ENCODE data around the gene VILL. TPM values are rescaled to one million over a fixed set of nuclear protein-coding genes. Genes with fewer than 3 reads are reported as not detected.
"Not testable (repeated sequence)": the region's sequence is repeated elsewhere in the genome, so short reads cannot be mapped to it uniquely, and the experiment has no call there.

Gene VILL
- total RNA-seq, 1 donor from 2014 or later = 1.5 TPM

DNA sequence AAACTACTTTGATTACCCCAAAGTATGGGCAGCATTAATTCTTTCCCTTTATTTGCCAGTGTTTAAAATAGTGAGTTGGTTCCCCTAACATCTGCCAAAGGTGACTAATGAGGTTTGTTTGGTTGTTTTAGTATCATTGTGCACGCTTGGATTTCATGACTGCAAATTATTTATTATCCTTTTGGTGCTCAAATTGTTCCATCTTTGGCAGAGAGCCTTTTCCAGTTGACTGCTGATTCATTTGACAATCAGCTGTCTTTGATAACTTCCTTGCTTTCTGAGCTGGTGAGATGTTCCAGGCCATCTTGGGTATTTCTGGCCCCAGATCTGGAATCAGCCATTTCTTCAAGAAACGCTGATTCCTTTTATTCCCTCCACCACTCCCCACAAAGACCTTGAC lies 57.3 kb downstream of the VILL start:
- no peaks in the 10 kb centered on the region for H3K9me3 ChIP-seq (ENCODE audit: insufficient read depth, low read depth, low read length)
- no peak overlapping the region for H3K4me3 ChIP-seq (ENCODE audit: insufficient read depth, low read depth, low read length)
- no peaks in the 10 kb centered on the region for H3K79me2 ChIP-seq (ENCODE audit: insufficient read depth, low read length)
- H3K4me1 ChIP-seq (ENCODE audit: insufficient read depth, low read length) = no peaks in the 10 kb centered on the region
- TF ChIP-seq EZH2 (IDR thresholded peaks at IDR 0.05; ENCODE audit: insufficient read depth, low read length) = no peak
- TF ChIP-seq, protein P1, sequence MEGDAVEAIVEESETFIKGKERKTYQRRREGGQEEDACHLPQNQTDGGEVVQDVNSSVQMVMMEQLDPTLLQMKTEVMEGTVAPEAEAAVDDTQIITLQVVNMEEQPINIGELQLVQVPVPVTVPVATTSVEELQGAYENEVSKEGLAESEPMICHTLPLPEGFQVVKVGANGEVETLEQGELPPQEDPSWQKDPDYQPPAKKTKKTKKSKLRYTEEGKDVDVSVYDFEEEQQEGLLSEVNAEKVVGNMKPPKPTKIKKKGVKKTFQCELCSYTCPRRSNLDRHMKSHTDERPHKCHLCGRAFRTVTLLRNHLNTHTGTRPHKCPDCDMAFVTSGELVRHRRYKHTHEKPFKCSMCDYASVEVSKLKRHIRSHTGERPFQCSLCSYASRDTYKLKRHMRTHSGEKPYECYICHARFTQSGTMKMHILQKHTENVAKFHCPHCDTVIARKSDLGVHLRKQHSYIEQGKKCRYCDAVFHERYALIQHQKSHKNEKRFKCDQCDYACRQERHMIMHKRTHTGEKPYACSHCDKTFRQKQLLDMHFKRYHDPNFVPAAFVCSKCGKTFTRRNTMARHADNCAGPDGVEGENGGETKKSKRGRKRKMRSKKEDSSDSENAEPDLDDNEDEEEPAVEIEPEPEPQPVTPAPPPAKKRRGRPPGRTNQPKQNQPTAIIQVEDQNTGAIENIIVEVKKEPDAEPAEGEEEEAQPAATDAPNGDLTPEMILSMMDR (IDR thresholded peaks at IDR 0.05; ENCODE audit: insufficient read depth, low read depth, low read length) = no peak
- no peak overlapping the region for H3K4me3 Mint-ChIP-seq (ENCODE audit: unreplicated experiment)
- H2AFZ ChIP-seq (ENCODE audit: low read depth, low read length) = no peak overlapping the region
- H3K4me1 Mint-ChIP-seq (ENCODE audit: low read depth, unreplicated experiment) = no peaks in the 10 kb centered on the region
- peaks cover 14% of the 10 kb centered on the region for H3K9me3 Mint-ChIP-seq (ENCODE audit: unreplicated experiment)
- no peaks in the 10 kb centered on the region for H3K36me3 Mint-ChIP-seq (ENCODE audit: low read depth, unreplicated experiment)
- peaks cover 26% of the 10 kb centered on the region for H3K27me3 Mint-ChIP-seq (ENCODE audit: low read depth, unreplicated experiment)
- no peaks in the 10 kb centered on the region for H3K36me3 ChIP-seq (ENCODE audit: insufficient read depth, low read length)
- H3K27me3 ChIP-seq (ENCODE audit: insufficient read depth, low read length) = peaks cover 15% of the 10 kb centered on the region
- H3K27ac Mint-ChIP-seq (ENCODE audit: unreplicated experiment) = no peak overlapping the region
- FAIRE-seq = no peak
- no peak overlapping the region for H3K4me2 ChIP-seq (ENCODE audit: low read length)
- no peak overlapping the region for H3K27ac ChIP-seq (ENCODE audit: low read depth, low read length)
- no peak overlapping the region for H3K9ac ChIP-seq (ENCODE audit: low read length)
- no peaks in the 10 kb centered on the region for H4K20me1 ChIP-seq (ENCODE audit: insufficient read depth, low read length)
- no peak for DNase-seq (ENCODE audit: low read depth)

DNA sequence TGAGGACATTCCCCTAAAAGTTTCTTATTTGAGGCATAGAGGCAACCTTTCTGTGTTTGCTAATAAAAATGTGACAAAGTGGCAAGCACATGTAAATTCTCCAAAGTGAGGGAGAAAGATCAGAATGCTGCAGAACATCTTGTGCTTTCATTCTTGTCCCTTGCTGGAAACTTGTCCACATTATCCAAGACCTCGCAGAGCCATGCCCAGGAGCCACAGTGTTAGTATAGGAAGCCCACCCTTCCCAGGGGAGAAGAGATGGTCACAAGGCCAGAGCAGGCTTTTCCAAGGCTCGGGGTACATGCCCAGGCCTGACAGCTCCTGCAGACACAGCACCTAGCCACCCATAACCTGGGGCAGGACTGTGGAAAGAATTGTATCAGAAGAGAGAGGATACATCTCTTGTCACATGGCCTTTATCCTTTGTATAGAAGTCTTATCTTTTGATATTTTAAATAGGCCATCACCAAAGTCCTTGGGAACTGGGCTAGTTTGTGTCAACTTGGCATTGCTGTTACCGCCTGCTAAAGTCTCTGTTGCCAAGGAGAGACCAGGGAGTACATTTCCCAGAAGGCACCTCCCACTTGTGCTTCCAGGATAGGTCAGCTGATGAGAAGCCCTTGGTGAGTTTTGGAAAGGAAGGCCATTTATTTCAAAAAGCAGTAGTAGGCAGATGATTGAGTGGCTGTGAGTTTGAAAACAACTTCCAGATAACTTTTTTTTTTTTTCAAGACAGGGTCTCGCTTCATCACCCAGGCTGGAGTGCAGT lies 59.0 kb downstream of the VILL start:
- H3K4me1 Mint-ChIP-seq (ENCODE audit: low read depth, unreplicated experiment) = peaks cover 5% of the 10 kb centered on the region
- peaks cover 20% of the 10 kb centered on the region for H3K27me3 Mint-ChIP-seq (ENCODE audit: low read depth, unreplicated experiment)
- no peak for TF ChIP-seq EZH2 (IDR thresholded peaks at IDR 0.05; ENCODE audit: insufficient read depth, low read length)
- TF ChIP-seq, protein P1 (IDR thresholded peaks at IDR 0.05; ENCODE audit: insufficient read depth, low read depth, low read length) = no peak
- Histone ChIP-seq H3K79me2 (ENCODE audit: insufficient read depth, low read length) (no peaks in the 10 kb centered on the region), H2AFZ (ENCODE audit: low read depth, low read length) (no peak overlapping the region), H3K9ac (ENCODE audit: low read length) (no peak overlapping the region), H3K27ac (ENCODE audit: low read depth, low read length) (no peak overlapping the region), H3K9me3 (ENCODE audit: insufficient read depth, low read depth, low read length) (no peaks in the 10 kb centered on the region), H3K36me3 (ENCODE audit: insufficient read depth, low read length) (no peaks in the 10 kb centered on the region), H3K4me2 (ENCODE audit: low read length) (no peak overlapping the region), H3K4me3 (ENCODE audit: insufficient read depth, low read depth, low read length) (no peak overlapping the region), H3K27me3 (ENCODE audit: insufficient read depth, low read length) (peaks cover 15% of the 10 kb centered on the region), H4K20me1 (ENCODE audit: insufficient read depth, low read length) (no peaks in the 10 kb centered on the region), H3K4me1 (ENCODE audit: insufficient read depth, low read length) (no peaks in the 10 kb centered on the region)
- FAIRE-seq (no peak), DNase-seq (ENCODE audit: low read depth) (no peak)
- H3K36me3 Mint-ChIP-seq (ENCODE audit: low read depth, unreplicated experiment) = no peaks in the 10 kb centered on the region
- H3K4me3 Mint-ChIP-seq (ENCODE audit: unreplicated experiment) = no peak overlapping the region
- H3K27ac Mint-ChIP-seq (ENCODE audit: unreplicated experiment) = no peak overlapping the region
- H3K9me3 Mint-ChIP-seq (ENCODE audit: unreplicated experiment) = peaks cover 19% of the 10 kb centered on the region

DNA sequence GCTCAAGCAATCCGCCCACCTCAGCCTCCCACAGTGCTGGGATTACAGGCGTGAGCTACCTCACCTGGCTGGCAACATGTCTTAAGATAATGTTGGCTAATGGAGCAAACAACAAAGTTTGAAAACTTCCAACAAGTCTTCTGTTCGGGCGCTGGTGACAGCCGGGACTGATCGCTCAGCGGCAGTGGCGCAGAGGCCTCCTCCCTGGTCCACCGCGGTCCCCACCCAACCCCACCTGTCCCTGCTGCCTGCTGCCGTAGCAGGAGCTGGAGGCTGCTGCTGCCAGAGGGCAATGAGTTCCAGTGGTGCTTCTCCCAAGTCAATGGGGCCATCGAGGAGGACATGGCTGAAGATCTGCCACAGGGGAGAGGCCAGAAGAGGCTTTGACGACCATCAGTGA lies 60.5 kb downstream of the VILL start:
- Mint-ChIP-seq H3K27ac (ENCODE audit: unreplicated experiment) (no peak overlapping the region), H3K27me3 (ENCODE audit: low read depth, unreplicated experiment) (peaks cover 13% of the 10 kb centered on the region), H3K4me1 (ENCODE audit: low read depth, unreplicated experiment) (peaks cover 9% of the 10 kb centered on the region), H3K36me3 (ENCODE audit: low read depth, unreplicated experiment) (no peaks in the 10 kb centered on the region), H3K4me3 (ENCODE audit: unreplicated experiment) (no peak overlapping the region), H3K9me3 (ENCODE audit: unreplicated experiment) (peaks cover 19% of the 10 kb centered on the region)
- no peak overlapping the region for H3K4me2 ChIP-seq (ENCODE audit: low read length)
- no peak for DNase-seq (ENCODE audit: low read depth)
- H3K36me3 ChIP-seq (ENCODE audit: insufficient read depth, low read length) = no peaks in the 10 kb centered on the region
- H3K4me1 ChIP-seq (ENCODE audit: insufficient read depth, low read length) = no peaks in the 10 kb centered on the region
- no peak overlapping the region for H3K27ac ChIP-seq (ENCODE audit: low read depth, low read length)
- no peak overlapping the region for H3K9ac ChIP-seq (ENCODE audit: low read length)
- no peak overlapping the region for H2AFZ ChIP-seq (ENCODE audit: low read depth, low read length)
- H3K79me2 ChIP-seq (ENCODE audit: insufficient read depth, low read length) = no peaks in the 10 kb centered on the region
- no peak for TF ChIP-seq EZH2 (IDR thresholded peaks at IDR 0.05; ENCODE audit: insufficient read depth, low read length)
- TF ChIP-seq, protein P1 (IDR thresholded peaks at IDR 0.05; ENCODE audit: insufficient read depth, low read depth, low read length) = no peak
- peaks cover 10% of the 10 kb centered on the region for H3K27me3 ChIP-seq (ENCODE audit: insufficient read depth, low read length)
- FAIRE-seq = no peak
- H3K4me3 ChIP-seq (ENCODE audit: insufficient read depth, low read depth, low read length) = no peak overlapping the region
- H3K9me3 ChIP-seq (ENCODE audit: insufficient read depth, low read depth, low read length) = no peaks in the 10 kb centered on the region
- no peaks in the 10 kb centered on the region for H4K20me1 ChIP-seq (ENCODE audit: insufficient read depth, low read length)

DNA sequence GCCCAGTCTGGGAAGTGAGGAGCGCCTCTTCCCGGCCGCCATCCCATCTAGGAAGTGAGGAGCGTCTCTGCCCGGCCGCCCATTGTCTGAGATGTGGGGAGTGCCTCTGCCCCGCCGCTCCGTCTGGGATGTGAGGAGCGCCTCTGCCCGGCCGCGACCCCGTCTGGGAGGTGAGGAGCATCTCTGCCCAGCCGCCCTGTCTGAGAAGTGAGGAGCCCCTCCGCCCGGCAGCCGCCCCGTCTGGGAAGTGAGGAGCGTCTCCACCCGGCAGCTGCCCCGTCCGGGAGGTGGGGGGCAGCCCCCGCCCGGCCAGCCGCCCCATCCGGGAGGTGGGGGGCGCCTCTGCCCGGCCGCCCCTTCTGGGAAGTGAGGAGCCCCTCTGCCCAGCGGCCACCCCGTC lies 62.7 kb downstream of the VILL start:
- not testable (repeated sequence) for H3K9me3 ChIP-seq (ENCODE audit: insufficient read depth, low read depth, low read length); H3K27me3 ChIP-seq (ENCODE audit: insufficient read depth, low read length); H3K4me2 ChIP-seq (ENCODE audit: low read length); FAIRE-seq; H3K4me1 ChIP-seq (ENCODE audit: insufficient read depth, low read length); H3K27ac ChIP-seq (ENCODE audit: low read depth, low read length); H3K4me3 Mint-ChIP-seq (ENCODE audit: unreplicated experiment); H3K4me1 Mint-ChIP-seq (ENCODE audit: low read depth, unreplicated experiment); H3K79me2 ChIP-seq (ENCODE audit: insufficient read depth, low read length); H3K4me3 ChIP-seq (ENCODE audit: insufficient read depth, low read depth, low read length); H3K27me3 Mint-ChIP-seq (ENCODE audit: low read depth, unreplicated experiment); H3K27ac Mint-ChIP-seq (ENCODE audit: unreplicated experiment); H3K36me3 Mint-ChIP-seq (ENCODE audit: low read depth, unreplicated experiment); H4K20me1 ChIP-seq (ENCODE audit: insufficient read depth, low read length); H2AFZ ChIP-seq (ENCODE audit: low read depth, low read length); H3K36me3 ChIP-seq (ENCODE audit: insufficient read depth, low read length); DNase-seq (ENCODE audit: low read depth); H3K9ac ChIP-seq (ENCODE audit: low read length)
- peaks cover 19% of the 10 kb centered on the region for H3K9me3 Mint-ChIP-seq (ENCODE audit: unreplicated experiment)

Measured in astrocyte (in vitro differentiated cells and primary cell).